GDM1 (cell line): ENCODE measurements around the gene SH3RF1.

Source experiments
- DNase-seq: peaks from one replicate; lab custom pipeline; 2025; lab: John Stamatoyannopoulos, UW

The SH3RF1 gene

GRCh38 chr4:169064296-169064695 lies 206.5 kb downstream of the SH3RF1 start:
- DNase-seq = no peak

- DNase-seq = no peak
These were observed 207.3 kb downstream of the SH3RF1 start for GRCh38 chr4:169063441-169063840.

- DNase-seq = no peak
These were observed 207.9 kb downstream of the SH3RF1 start for GRCh38 chr4:169062897-169063244.

GRCh38 chr4:169061386-169061785 lies 209.4 kb downstream of the SH3RF1 start:
- DNase-seq = no peak

GRCh38 chr4:169060391-169061091 lies 210.2 kb downstream of the SH3RF1 start:
- no peak for DNase-seq

GRCh38 chr4:169059306-169060211 lies 211.2 kb downstream of the SH3RF1 start:
- no peak for DNase-seq

GRCh38 chr4:169058312-169058711 lies 212.4 kb downstream of the SH3RF1 start:
- no peak for DNase-seq

- DNase-seq = no peak
These were observed 215.9 kb downstream of the SH3RF1 start for GRCh38 chr4:169054879-169055278.

- DNase-seq = no peak
These were observed 218.2 kb downstream of the SH3RF1 start for GRCh38 chr4:169052594-169052945.

GRCh38 chr4:169051761-169052593 lies 218.8 kb downstream of the SH3RF1 start:
- DNase-seq = no peak

GRCh38 chr4:169050881-169051760 lies 219.6 kb downstream of the SH3RF1 start:
- no peak for DNase-seq

GRCh38 chr4:169050284-169050683 lies 220.5 kb downstream of the SH3RF1 start:
- DNase-seq = no peak

GRCh38 chr4:169048868-169049414 lies 221.8 kb downstream of the SH3RF1 start:
- DNase-seq = no peak

- no peak for DNase-seq
These were observed 222.8 kb downstream of the SH3RF1 start for GRCh38 chr4:169047956-169048355.

GRCh38 chr4:169045862-169046584 lies 224.7 kb downstream of the SH3RF1 start:
- DNase-seq = no peak

- no peak for DNase-seq
These were observed 225.9 kb downstream of the SH3RF1 start for GRCh38 chr4:169044714-169045447.
